T47D (cell line): Measurements from ENCODE around the gene TRIM26.
"Not testable (repeated sequence)": the region's sequence is repeated elsewhere in the genome, so short reads cannot be mapped to it uniquely, and the experiment has no call there.

Source experiments
- DNase-seq, 2 experiments: peaks; one replicate each; pipeline versions ENCODE4 v3.0.0 to v3.0.0-alpha.2; 2011 to 2012; ENCODE audit warnings: low read depth in 1 of 2, low spot score in 1 of 2
- JUND ChIP-seq: IDR thresholded peaks from 2 replicates; pipeline ENCODE4 v1.6.1; 2012; ENCODE audit warnings: low read depth
- in situ Hi-C: cut with HindIII; loops from 2 replicates; pipeline ENCODE4 v1.10.0; 2016; ENCODE audit warnings: low sequenced_read_pairs, low pct_unique_long_range_greater_than_20kb

The TRIM26 gene

DNA sequence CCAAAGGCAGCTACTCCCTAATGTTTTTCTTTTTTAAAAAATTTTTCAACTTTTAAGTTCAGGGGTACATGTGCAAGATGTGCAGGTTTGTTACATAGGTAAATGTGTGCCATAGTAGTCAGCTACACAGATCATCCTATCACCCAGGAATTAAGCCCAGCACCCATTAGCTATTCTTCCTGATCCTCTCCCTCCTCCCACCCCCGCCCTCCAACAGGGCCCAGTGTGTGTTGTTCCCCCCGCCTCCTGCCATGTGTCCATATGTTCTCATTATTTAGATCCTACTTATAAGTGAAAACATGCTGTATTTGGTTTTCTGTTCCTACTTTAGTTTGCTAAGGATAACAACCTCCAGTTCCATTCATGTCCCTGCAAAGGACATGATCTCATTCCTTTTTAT, 37.4 kb downstream of the TRIM26 start:
- no peak for DNase-seq
- in situ Hi-C loops, result no loop called here
- TF ChIP-seq JUND, result no peak

DNA sequence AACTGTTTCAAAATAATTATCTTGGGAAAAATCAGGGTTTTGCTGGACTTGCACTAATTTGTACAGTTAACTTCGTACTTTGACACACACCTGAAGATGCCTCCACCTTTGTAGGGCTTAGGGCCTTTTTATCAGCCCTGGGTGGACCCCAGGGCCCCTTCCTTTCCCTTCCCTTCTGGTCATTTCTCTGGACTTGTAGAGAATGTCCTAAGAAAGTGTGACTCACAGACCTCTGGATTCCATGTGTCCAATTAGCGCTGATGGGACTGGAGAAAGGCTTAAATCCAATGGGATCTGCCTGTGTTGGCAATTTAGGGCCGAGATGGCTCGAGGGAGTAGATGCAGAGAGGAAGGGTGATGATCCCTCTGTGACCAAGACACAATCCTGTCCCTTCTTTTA, 40.5 kb downstream of the TRIM26 start:
- in situ Hi-C loops, result no loop called here
- DNase-seq, result no peak
- no peak for TF ChIP-seq JUND

DNA sequence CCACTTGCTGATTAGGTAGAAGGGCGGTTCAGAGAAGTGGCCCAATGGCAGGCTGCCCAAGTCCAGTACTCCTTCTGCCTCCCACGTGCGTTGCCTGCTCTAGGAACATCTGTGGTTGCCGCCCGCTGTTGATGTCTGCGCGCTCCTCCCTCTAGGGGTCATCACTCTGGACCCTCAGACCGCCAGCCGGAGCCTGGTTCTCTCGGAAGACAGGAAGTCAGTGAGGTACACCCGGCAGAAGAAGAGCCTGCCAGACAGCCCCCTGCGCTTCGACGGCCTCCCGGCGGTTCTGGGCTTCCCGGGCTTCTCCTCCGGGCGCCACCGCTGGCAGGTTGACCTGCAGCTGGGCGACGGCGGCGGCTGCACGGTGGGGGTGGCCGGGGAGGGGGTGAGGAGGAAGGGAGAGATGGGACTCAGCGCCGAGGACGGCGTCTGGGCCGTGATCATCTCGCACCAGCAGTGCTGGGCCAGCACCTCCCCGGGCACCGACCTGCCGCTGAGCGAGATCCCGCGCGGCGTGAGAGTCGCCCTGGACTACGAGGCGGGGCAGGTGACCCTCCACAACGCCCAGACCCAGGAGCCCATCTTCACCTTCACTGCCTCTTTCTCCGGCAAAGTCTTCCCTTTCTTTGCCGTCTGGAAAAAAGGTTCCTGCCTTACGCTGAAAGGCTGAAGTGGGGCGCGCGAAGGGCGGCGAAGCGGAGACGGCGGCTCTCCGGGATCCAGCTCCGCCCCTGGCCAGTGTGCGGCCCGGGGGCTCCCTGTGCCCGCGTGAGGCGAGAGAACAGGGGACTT, 41.3 kb downstream of the TRIM26 start:
- no peak for TF ChIP-seq JUND
- no peak for DNase-seq
- in situ Hi-C loops, result no loop called here

DNA sequence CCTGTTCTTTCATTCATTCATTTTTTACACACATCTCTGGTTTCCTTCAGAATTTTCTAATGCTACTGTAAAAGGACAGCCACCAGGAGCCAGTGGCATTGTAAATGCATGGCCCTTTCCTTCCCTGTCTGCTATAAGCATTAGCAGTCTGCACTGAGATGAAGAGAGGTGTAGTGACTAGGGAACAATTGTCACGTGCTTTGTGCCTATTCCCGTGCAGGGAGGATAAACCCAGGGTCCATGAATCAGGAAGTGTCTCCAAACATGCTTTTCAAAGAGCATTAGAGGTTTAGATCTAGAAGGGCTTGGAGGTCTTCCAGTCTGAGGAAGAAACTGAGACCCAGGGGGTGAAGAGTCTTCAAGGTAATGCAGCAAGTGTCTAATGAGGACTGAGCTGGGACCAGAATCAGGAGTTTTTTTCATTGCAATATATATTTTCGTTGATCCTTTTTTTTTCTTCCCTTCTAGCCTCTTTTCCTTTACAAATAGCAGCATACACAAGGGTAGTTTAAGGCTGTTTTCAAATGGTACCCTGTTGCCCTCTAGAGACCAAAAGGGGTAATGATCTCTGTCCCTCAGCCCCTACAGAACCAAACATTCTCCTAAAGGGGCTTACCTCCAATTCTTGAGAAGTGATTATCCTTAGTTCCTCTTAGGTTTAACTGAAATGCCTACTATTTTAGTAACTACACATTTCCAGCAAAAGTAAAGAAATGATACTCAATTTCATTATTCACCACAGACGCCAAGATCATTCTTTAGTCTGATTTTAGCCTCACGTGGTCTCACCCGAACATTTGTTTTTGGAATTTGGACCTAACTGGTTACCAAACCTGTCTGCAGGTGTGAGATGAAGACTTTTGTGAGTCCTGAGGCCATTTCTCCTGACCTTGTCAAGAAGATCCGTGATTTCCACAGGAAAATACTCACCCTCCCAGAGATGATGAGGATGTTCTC, 43.3 kb downstream of the TRIM26 start:
- TF ChIP-seq JUND, result no peak
- peak; percentile 55 to 63 for DNase-seq
- in situ Hi-C loops, result no loop called here

DNA sequence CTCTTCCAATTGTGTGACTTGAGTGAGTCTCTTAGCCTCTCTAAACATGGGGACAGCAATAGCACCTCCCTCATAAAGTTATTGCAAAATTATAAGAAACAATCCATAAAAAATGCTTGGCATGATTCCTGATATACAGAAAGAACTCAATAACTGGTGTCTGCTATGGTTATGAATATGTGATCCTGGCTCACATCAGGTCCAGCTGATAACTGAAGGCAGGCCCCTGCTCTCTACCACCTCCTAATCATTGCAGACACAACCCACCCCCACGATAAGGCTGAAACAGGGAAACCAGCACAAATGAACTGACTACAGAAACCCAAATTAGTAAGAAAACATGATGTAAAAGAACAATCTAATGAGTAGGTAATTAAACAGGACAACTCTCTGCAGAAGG, 44.5 kb downstream of the TRIM26 start:
- DNase-seq, result no peak
- in situ Hi-C loops, result no loop called here
- TF ChIP-seq JUND, result no peak

DNA sequence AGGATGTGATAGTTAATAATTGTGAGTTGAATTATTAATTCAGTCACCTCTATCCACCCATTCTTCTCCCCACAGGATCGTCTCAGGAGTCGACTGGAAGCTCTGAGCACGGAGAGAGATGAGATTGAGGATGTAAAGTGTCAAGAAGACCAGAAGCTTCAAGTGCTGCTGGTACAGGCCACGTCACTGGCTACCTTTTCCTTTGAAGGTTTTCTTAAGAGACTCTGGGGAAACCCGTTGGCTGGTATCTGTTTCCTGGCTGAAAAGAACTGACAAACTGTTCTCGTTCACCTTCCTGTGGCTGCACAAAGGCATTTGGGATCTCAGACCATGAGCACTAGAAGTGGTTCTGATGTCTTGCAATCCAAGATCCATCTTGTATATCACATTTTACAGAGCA, 46.1 kb downstream of the TRIM26 start:
- DNase-seq, result no peak
- no peak for TF ChIP-seq JUND
- in situ Hi-C loops, result no loop called here

DNA sequence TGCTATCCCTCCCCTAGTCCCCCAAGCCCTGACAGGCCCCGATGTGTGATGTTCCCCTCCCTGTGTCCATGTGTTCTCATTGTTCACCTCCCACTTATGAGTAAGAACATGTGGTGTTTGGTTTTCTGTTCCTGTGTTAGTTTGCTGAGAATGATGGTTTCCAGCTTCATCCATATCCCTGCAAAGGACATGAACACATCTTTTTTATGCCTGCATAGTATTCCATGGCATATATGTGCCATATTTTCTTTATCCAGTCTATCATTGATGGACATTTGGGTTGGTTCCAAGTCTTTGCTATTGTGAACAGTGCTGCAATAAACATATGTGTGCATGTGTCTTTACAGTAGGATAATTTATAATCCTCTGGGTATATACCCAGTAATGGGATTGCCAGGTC, 48.0 kb downstream of the TRIM26 start:
- in situ Hi-C loops, DNase-seq: not testable (repeated sequence)

DNA sequence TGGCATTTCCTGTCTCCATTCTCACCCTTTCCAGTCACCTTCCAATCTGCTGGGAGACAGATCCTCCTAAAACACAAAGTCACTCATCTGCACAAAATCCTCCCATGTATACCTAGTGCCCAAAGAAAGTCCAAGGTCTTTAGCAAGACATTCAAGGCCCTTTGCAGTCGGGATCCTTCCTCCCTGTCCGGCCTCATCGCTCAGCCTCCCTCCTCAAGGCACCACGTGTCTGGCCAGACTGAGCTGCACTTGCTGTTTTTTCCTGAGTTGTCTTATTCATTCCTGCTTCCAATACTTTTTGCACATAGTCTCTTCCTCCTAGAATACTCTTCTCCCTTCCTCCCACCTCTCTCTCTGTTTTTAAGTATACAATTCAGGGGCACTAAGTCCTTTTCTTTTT, 48.5 kb downstream of the TRIM26 start:
- in situ Hi-C loops, result no loop called here

DNA sequence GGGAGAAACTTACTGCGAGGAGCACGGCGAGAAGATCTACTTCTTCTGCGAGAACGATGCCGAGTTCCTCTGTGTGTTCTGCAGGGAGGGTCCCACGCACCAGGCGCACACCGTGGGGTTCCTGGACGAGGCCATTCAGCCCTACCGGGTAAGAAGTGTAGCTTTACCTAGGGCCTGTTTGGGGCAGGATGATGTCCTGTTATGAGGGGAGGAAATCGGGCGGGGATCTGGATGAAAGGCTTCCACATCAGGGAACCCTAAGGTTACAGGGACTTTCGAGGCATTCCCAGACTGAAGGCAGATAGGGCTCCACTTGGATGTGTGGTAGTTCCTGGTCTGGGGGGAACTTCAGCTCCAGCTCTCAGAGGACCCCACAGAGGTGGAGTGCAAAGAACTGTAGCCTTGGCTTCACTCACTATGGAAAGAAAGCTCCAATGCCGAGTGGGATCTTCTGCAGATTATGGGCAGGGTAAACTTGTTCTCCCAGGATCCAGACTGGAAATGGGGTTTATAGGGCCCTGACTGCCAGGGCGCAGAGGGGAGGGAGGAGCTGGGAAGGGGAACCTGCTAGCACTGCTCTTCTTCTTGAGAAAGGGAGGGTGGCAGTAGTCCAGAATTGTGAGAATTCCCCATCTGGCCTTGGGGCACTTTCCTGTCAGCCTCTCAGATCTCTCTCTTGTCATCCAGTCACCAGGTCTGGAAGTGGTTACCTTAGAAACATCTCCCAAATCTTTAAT, 49.1 kb downstream of the TRIM26 start:
- in situ Hi-C loops, result no loop called here
- no peak for TF ChIP-seq JUND
- DNase-seq, result no peak

More for the DNA sequence above, 48.5 kb downstream of the TRIM26 start:
- no peak for DNase-seq
- no peak for TF ChIP-seq JUND

DNA sequence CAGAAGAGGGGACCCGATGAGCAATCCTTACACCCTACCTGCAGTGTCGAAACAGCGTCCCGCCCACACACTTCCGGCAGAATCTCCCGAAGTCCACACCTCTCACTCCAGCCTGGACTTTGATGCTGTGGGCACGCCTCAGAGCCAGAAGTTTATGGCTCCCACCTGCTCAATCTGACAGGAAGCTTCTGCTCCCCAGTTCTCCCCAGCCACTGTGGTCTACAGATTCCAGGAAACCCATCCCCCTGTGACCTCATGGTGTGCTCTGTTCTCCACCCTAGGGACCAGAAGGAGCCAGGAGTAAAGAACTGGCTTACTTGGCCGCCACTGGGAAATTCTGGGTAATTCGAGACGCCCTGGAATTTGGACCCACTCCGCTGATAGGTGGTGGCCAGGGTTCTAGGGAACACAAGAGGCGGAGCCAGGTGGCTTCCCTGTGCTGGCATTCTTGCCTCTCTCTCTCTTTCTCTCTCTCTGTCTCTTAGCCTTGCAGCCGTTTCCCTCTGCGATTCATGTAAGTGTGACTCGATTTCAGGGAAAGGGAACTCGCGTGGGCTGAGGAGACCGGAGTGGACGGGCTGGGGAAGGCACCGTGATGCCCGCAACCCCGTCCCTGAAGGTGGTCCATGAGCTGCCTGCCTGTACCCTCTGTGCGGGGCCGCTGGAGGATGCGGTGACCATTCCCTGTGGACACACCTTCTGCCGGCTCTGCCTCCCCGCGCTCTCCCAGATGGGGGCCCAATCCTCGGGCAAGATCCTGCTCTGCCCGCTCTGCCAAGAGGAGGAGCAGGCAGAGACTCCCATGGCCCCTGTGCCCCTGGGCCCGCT, 49.9 kb downstream of the TRIM26 start, which contains the start of gene TRIM15:
TRIM15 (plus strand) TSS at position 457 of the 828 bp plus-strand sequence; CDS start at position 596, 139 bp downstream.
- in situ Hi-C loops, result no loop called here
- TF ChIP-seq JUND, result no peak
- peak in 1 of 2 experiments; percentile 20 for DNase-seq

DNA sequence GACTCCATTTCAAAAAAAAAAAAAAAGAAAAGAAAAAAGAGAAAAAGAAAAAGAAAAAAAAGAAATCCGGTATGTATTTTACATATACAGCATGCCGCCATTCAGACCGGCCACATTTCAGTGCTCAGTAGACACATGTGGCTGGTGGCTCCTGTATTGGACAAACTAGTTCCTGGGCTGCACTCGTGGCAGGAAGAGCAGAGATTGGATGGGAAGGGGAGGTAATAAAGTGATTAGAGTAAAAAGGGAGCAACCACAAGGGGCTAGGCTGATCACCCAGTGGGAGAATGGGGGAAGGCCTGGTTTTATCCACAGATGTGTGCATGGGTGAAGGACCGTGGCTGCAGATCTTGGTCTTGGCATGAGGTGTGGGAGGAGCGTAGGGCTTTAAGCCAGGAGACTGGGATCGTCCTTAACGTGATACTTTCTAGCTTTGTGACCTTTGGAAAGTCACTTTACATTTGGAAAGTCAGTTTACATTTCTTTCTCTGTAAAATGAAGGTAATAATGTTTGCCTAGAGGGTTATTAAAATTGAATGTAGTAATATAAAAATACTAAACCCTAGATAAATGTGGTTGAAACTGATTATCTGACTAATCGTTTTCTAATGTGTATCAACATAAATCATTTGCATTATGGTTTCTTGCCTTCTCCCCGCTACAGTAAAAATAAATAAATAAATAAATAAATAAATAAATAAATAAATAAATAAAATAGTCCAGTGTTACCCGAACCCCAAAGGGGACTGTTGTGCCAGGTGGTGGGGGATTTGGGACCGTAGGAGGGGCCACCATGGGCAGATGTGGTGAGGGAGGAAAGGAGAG, 50.7 kb downstream of the TRIM26 start:
- DNase-seq, result no peak
- in situ Hi-C loops, result no loop called here
- TF ChIP-seq JUND, result no peak
